ENCODE data around the gene FGF10.

DNA sequence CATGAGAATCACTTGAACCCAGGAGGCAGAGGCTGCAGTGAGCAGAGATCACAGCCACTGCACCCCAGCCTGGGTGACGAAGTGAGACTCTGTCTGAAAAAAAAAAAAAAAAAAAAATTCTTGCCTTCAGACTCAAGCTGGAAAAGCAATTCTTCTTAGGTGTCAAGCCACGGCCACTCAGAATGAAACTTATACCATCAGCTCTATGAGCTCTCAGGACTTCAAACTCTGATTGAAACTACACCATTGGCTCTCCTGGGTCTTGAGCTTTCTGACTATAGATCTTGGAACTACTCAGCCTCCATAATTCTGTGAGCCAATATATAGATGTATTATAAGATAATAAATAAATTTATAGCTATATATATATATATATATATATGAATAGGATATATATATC, 12.9 kb upstream of the FGF10 start:
- no peak for TF ChIP-seq CTCF (IDR thresholded peaks at IDR 0.05)
- TF ChIP-seq POLR2A (IDR thresholded peaks at IDR 0.05) = no peak

Measured in uterus (tissue), 2 donors.